Natural killer cell (primary cell): ENCODE data around the gene KLK13. TPM values are rescaled to one million over a fixed set of nuclear protein-coding genes. Genes with fewer than 3 reads are reported as not detected.

Experiments used
- ATAC-seq, 3 donors: fragments of 150-1000 bp in 2 of 3; fragments of 200-7000 bp in 1 of 3; cut with Tn5 transposase; 1 replicate in 1 of 3; 2 replicates in 2 of 3; pipeline ENCODE4 v1.10.0; 2021; ENCODE audit warnings: mild to moderate bottlenecking in 2 of 3, moderate library complexity in 2 of 3
- DNase-seq, 2 donors: peaks; one replicate each; pipeline versions ENCODE4 v3.0.0 to v3.0.0-alpha.2; 2013 to 2021; ENCODE audit warnings: mixed read lengths in 1 of 2
- H3K27ac ChIP-seq: one replicate; pipeline ENCODE4 v1.5.1; 2013; ENCODE audit warnings: mild to moderate bottlenecking, low read length
- H3K27me3 ChIP-seq: one replicate; pipeline ENCODE4 v1.6.1; 2013; ENCODE audit warnings: low read length; ENCODE audit not compliant: control insufficient read depth, insufficient read depth
- H3K36me3 ChIP-seq: one replicate; pipeline ENCODE4 v1.6.1; 2013; ENCODE audit warnings: low read length; ENCODE audit not compliant: control insufficient read depth, insufficient read depth
- H3K4me1 ChIP-seq: one replicate; pipeline ENCODE4 v1.6.1; 2013; ENCODE audit warnings: low read length; ENCODE audit not compliant: control insufficient read depth, insufficient read depth
- H3K4me3 ChIP-seq: one replicate; pipeline ENCODE4 v1.5.1; 2013; ENCODE audit warnings: low read length
- H3K9me3 ChIP-seq: one replicate; pipeline ENCODE4 v1.6.1; 2013; ENCODE audit warnings: low read length; ENCODE audit not compliant: control insufficient read depth, insufficient read depth
- H3K27ac Mint-ChIP-seq, 2 donors: one replicate each; pipeline ENCODE4 v1.8.0; 2022; ENCODE audit warnings: mild to moderate bottlenecking in 2 of 2, mixed read lengths in 2 of 2, moderate library complexity in 1 of 2
- H3K27me3 Mint-ChIP-seq, 2 donors: one replicate each; pipeline ENCODE4 v1.8.0; 2022; ENCODE audit warnings: low read depth in 2 of 2, mixed read lengths in 2 of 2
- H3K36me3 Mint-ChIP-seq: one replicate; pipeline ENCODE4 v1.8.0; 2022; ENCODE audit warnings: mixed read lengths
- H3K4me1 Mint-ChIP-seq, 2 donors: one replicate each; pipeline ENCODE4 v1.8.0; 2022; ENCODE audit warnings: mixed read lengths in 2 of 2
- H3K4me3 Mint-ChIP-seq: one replicate; pipeline ENCODE4 v1.8.0; 2022; ENCODE audit warnings: mild to moderate bottlenecking, moderate library complexity, mixed read lengths
- H3K9me3 Mint-ChIP-seq, 2 donors: one replicate each; pipeline ENCODE4 v1.8.0; 2022; ENCODE audit warnings: mixed read lengths in 2 of 2
- CTCF ChIP-seq: fragments of 200-600 bp; IDR thresholded peaks from one replicate; pipeline ENCODE4 v1.8.0; 2022; ENCODE audit warnings: antibody characterized with exemption
- WGBS: methylation state at CpG from one replicate; pipeline ENCODE4 v1.1.7; 2013; ENCODE audit warnings: missing lambda C conversion rate; ENCODE audit not compliant: insufficient coverage; 5-methylcytosine and 5-hydroxymethylcytosine counted together
- intact Hi-C: fragments of 100-400 bp; cut with micrococcal nuclease; formaldehyde crosslinking; loops from one replicate; pipeline ENCODE4 v1.14.2; 2022
- total RNA-seq, 4 donors: library from RNA; stranded (reverse); fragments of 120-200 nt in 1 of 4; gene quantifications; one replicate each; pipeline versions ENCODE4 v1.2.3 to v1.2.4, GENCODE V29; 2013 to 2022

Gene KLK13
- total RNA-seq, 3 donors from 2014 or later (not counting 1 experiment from before 2014, with no cell fraction given), result not detected

- Mint-ChIP-seq H3K27me3 (peaks cover 33 to 39% of the 10 kb centered on the region in 2 donors), H3K4me1 (peaks cover 0 to 2% of the 10 kb centered on the region in 2 donors), H3K27ac (no peak overlapping the region), H3K36me3 (no peaks in the 10 kb centered on the region), H3K4me3 (no peak overlapping the region), H3K9me3 (no peaks in the 10 kb centered on the region)
- no peak for DNase-seq
- Histone ChIP-seq H3K27ac (no peak overlapping the region), H3K36me3 (no peaks in the 10 kb centered on the region), H3K27me3 (no peaks in the 10 kb centered on the region), H3K4me3 (no peak overlapping the region), H3K9me3 (no peaks in the 10 kb centered on the region), H3K4me1 (no peaks in the 10 kb centered on the region)
- ATAC-seq, result no peak
- TF ChIP-seq CTCF, result no peak
- WGBS, result 100% methylated on average over 1 of the region's 3 CpGs
- intact Hi-C loops, result no loop called here
Measured at GRCh38 chr19:51007488-51007887, 57.4 kb downstream of the KLK13 start.

GRCh38 chr19:51006406-51006805 is 58.5 kb downstream of the KLK13 start:
- Mint-ChIP-seq H3K27ac (no peak overlapping the region), H3K4me3 (no peak overlapping the region), H3K36me3 (no peaks in the 10 kb centered on the region), H3K9me3 (no peaks in the 10 kb centered on the region), H3K4me1 (peaks cover 0 to 6% of the 10 kb centered on the region in 2 donors), H3K27me3 (peaks cover 40 to 48% of the 10 kb centered on the region in 2 donors)
- Histone ChIP-seq H3K9me3 (no peaks in the 10 kb centered on the region), H3K36me3 (no peaks in the 10 kb centered on the region), H3K27ac (no peak overlapping the region), H3K4me1 (no peaks in the 10 kb centered on the region), H3K27me3 (no peaks in the 10 kb centered on the region), H3K4me3 (no peak overlapping the region)
- intact Hi-C loops, result no loop called here
- no peak for DNase-seq
- no peak for TF ChIP-seq CTCF
- ATAC-seq, result no peak
- WGBS, result 44% methylated on average over 8 of the region's 8 CpGs

Other genes starting within 250 kb of the KLK13 start
- not detected for gene KLK1, start 241.3 kb downstream of the KLK13 start, total RNA-seq
- not detected for gene KLK15, start 231.5 kb downstream of the KLK13 start, total RNA-seq
- not detected for gene KLK3, start 210.2 kb downstream of the KLK13 start, total RNA-seq
- not detected for gene KLK2, start 191.7 kb downstream of the KLK13 start, total RNA-seq
- gene KLK4, start 153.7 kb downstream of the KLK13 start, total RNA-seq, result not detected
- not detected for gene KLK5, start 112.1 kb downstream of the KLK13 start, total RNA-seq
- gene KLK6, start 95.5 kb downstream of the KLK13 start, total RNA-seq, result not detected
- not detected for gene KLK7, start 81.2 kb downstream of the KLK13 start, total RNA-seq
- not detected for gene KLK8, start 63.5 kb downstream of the KLK13 start, total RNA-seq
- not detected for gene KLK10, start 45.4 kb downstream of the KLK13 start, total RNA-seq
- gene KLK11, start 38.5 kb downstream of the KLK13 start, total RNA-seq, result not detected
- not detected for gene KLK12, start 30.1 kb downstream of the KLK13 start, total RNA-seq
- gene KLK14, start 17.8 kb upstream of the KLK13 start, total RNA-seq, result 1 to 10 TPM in 2 of 3 donors, under 1 TPM in 1; 0.64 to 1.3 (median 1.1) TPM
- 1 to 10 TPM; 2.5 to 6.5 (median 3.8) TPM for gene CTU1, start 43.3 kb upstream of the KLK13 start, total RNA-seq
- 10 to 100 TPM; 13.0 to 15.3 (median 13.8) TPM for gene SIGLEC9, start 59.8 kb upstream of the KLK13 start, total RNA-seq
- 10 to 100 TPM; 48.6 to 56.0 (median 49.5) TPM for gene SIGLEC7, start 77.2 kb upstream of the KLK13 start, total RNA-seq
- gene CD33, start 160.0 kb upstream of the KLK13 start, total RNA-seq, result 1 to 10 TPM; 2.3 to 6.5 (median 6.0) TPM
- gene SIGLECL1, start 186.0 kb upstream of the KLK13 start, total RNA-seq, result not detected
- not detected for gene IGLON5, start 246.6 kb upstream of the KLK13 start, total RNA-seq